GM12801 (cell line): ENCODE results near the gene ABCA4.

ENCODE experiments used
- CTCF ChIP-seq: IDR thresholded peaks from one replicate; pipeline ENCODE4 v1.5.1; 2011; ENCODE audit warnings: control low read depth; ENCODE audit not compliant: insufficient read length; ENCODE audit errors: extremely low read depth

The ABCA4 gene

DNA sequence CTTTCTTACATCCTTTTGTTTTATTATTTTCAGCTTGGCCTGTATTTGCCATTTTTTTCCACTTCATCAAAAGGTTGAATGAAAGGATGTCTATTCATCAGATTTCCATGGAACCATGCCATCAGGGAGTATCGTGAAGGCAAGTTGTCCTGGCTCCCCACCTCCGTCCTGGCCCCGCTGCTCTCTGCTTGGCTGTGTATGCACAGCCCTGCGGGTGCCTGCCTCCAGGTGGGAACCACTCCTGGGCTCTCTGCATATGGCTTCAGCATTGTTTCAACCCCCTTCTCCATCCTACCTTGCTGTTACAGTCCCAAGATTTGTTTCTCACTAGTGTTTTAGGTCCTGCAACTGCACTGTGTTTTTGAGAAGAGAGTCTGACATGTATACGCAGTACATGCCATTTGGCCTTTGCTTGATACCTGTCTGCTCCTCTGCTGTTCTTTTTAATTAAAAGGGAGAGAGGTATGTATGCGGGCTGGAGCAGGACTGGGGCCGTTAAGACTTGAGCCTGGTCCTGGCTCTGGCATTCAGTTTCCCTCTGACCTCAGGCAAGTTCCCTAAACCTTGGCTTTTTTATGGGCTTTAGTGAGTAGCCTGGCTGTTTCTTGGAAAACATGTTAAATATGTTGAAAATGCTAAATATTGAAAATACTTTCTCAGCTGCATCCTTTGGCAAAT, 141.8 kb downstream of the ABCA4 start:
- TF ChIP-seq CTCF, result no peak

- no peak for TF ChIP-seq CTCF
Observed at GRCh38 chr1:93977598-93977945, 143.4 kb downstream of the ABCA4 start.

GRCh38 chr1:93976711-93977597, 144.0 kb downstream of the ABCA4 start:
- TF ChIP-seq CTCF, result no peak

DNA sequence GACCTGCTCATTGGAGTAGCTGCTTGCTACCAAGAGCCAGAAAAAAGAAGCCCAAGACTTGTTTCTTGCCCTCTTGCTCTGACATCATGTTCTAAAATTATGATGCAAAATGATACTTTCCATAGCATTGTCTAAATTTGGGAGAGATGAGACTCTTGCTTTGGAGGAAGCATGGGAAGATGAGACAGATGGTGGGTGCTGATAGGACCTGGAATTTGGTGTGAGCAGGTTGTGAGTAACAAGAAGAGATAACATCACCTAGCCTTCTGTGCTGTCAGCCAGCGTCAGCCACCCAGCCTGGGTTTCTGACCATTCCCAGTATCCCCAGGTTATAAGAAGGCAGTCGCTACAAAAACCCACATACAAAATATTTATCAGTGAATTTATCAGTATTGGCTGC, 144.7 kb downstream of the ABCA4 start:
- TF ChIP-seq CTCF, result no peak

- TF ChIP-seq CTCF, result no peak
Observed at GRCh38 chr1:93972341-93972740, 148.6 kb downstream of the ABCA4 start.

DNA sequence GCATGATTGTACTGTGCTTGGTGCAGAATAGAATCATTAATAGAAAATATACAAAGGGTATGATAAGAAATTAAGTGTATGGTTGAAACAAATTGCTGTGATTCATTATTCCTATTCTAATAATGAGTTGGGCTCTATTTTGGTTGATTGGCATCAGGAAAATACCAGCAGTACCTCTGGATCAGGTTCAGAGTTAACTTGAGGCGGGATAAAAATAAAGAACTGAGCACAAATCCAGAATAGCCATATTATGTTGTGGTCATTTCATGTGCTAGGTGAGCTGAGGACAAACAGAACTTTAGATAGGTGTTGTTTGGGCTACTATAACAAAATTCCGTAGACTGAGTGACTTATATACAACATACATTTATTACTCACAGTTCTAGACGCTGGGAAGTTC, 151.1 kb downstream of the ABCA4 start:
- no peak for TF ChIP-seq CTCF

- TF ChIP-seq CTCF, result no peak
Observed at GRCh38 chr1:93969371-93969770, 151.6 kb downstream of the ABCA4 start.
